Large intestine (tissue), 3 donors: ENCODE data around the gene TMEM132D. TPM values are rescaled to one million over a fixed set of nuclear protein-coding genes. Genes with fewer than 3 reads are reported as not detected.

ENCODE experiments used
- DNase-seq, 2 donors: peaks; one replicate each; pipeline versions ENCODE4 v3.0.0 to v3.0.0-alpha.2; 2013
- H3K27ac ChIP-seq: one replicate; pipeline ENCODE4 v1.5.1; 2013; ENCODE audit warnings: low read length
- H3K27me3 ChIP-seq: 2 replicates; pipeline ENCODE4 v1.6.1; 2013; ENCODE audit warnings: low read length; ENCODE audit not compliant: control insufficient read depth, insufficient read depth
- H3K36me3 ChIP-seq: 2 replicates; pipeline ENCODE4 v1.6.1; 2013; ENCODE audit warnings: low read length; ENCODE audit not compliant: control insufficient read depth, insufficient read depth
- H3K4me1 ChIP-seq: one replicate; pipeline ENCODE4 v1.6.1; 2013; ENCODE audit warnings: low read length; ENCODE audit not compliant: control insufficient read depth, insufficient read depth
- H3K4me3 ChIP-seq: one replicate; pipeline ENCODE4 v1.5.1; 2013; ENCODE audit warnings: low read length
- H3K9me3 ChIP-seq: one replicate; pipeline ENCODE4 v1.6.1; 2013; ENCODE audit warnings: mild to moderate bottlenecking, low read depth, low read length, moderate library complexity; ENCODE audit not compliant: control insufficient read depth
- WGBS: methylation state at CpG from one replicate; pipeline ENCODE4 v1.1.5; 2013; ENCODE audit warnings: low lambda C conversion rate; ENCODE audit not compliant: insufficient coverage; 5-methylcytosine and 5-hydroxymethylcytosine counted together
- polyA plus RNA-seq: library from polyadenylated mRNA; unstranded; fragments of 120-200 nt; gene quantifications from one replicate; pipeline ENCODE4 v1.2.1, GENCODE V29; 2013

Gene TMEM132D
- polyA plus RNA-seq, 1 donor: 0.55 TPM

DNA sequence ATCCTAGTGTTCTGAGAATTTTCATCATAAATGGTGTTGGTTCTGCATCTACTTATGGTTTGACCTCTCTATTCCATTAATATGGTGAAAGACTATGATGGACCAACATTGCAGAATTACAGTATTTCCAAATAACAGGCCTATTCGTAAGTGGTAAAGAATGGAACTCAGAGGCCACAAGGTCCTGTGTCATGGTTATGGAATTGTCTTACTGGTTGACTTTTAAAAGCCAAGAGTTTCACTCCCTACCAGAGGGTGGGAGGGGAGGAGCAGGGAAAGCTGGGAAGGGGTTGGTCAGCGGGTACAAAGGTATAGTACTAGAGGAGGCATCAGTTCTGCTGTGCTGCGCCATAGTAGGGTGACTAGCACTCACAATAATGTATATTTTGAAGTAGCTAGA, 153.4 kb downstream of the TMEM132D start:
- DNase-seq: no peak
- Histone ChIP-seq H3K27ac (no peak overlapping the region), H3K36me3 (no peaks in the 10 kb centered on the region), H3K4me1 (no peaks in the 10 kb centered on the region), H3K27me3 (no peaks in the 10 kb centered on the region), H3K4me3 (no peak overlapping the region), H3K9me3 (peaks cover 12% of the 10 kb centered on the region)
- 100% methylated on average over 1 of the region's 3 CpGs for WGBS

DNA sequence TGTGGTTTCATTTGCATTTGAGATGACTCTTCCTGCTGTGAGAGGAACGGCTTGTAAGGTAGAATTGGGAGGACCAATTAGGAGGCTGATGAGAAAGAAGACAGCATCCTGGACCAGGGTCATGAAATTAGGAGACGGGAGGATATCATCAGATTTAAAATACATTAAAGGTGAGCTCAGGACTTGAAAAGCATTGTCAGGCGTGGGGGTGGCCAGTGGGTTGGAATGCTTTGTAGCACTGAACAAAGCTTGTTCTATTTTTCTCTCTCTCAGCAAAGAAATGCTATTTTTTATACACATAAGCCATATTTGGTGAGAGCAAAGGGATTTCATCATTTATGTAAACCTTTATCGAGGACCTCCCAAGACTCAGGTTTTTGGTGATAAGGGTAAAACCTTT, 157.5 kb downstream of the TMEM132D start:
- H3K4me1 ChIP-seq: no peaks in the 10 kb centered on the region
- H3K9me3 ChIP-seq: peaks cover 12% of the 10 kb centered on the region
- no peaks in the 10 kb centered on the region for H3K36me3 ChIP-seq
- no peak overlapping the region for H3K27ac ChIP-seq
- no peaks in the 10 kb centered on the region for H3K27me3 ChIP-seq
- DNase-seq: no peak
- H3K4me3 ChIP-seq: no peak overlapping the region
- WGBS: no CpG with 5 or more reads among the region's 4 CpGs

DNA sequence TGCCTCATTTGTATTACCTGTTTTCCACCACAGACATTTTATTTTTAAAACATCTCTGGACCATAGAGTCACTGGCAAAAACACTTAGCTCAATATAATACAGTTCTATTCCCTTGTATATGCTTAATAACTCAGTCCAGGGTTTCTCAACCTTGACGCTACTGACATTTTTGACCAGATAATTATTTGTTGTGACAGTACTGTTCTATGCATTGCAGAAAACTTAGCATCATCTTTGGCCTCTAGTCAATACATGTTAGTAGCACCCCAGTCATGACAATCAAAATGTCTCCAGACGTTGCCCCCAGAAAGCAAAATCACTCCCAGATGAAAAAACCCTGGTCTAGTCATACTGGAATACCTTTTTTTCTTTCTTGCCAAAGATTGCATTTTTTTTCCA, 174.7 kb downstream of the TMEM132D start:
- no CpG with 5 or more reads among the region's 2 CpGs for WGBS
- no peaks in the 10 kb centered on the region for H3K9me3 ChIP-seq
- H3K27ac ChIP-seq: no peak overlapping the region
- no peaks in the 10 kb centered on the region for H3K36me3 ChIP-seq
- H3K4me3 ChIP-seq: no peak overlapping the region
- DNase-seq: no peak
- H3K4me1 ChIP-seq: no peaks in the 10 kb centered on the region
- no peaks in the 10 kb centered on the region for H3K27me3 ChIP-seq

DNA sequence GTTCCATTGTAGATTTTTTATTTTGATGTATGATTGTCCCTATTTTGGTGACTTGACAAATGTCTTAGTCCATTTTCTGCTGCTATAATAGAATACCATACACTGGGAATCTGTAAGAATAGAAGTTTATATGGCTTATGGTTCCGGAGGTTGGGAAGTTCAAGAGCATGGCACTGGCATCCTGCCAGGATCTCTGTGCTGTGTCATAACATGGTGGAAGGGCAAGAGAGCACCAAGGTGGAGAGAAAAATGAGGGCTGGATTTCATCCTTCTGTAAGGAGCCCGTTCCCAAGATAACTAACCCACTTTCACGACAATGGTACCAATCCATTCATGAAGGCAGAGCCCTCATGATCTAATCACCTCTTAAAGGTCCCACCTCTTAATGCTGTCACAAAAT, 176.7 kb downstream of the TMEM132D start:
- Histone ChIP-seq H3K9me3 (no peaks in the 10 kb centered on the region), H3K27me3 (no peaks in the 10 kb centered on the region), H3K4me3 (no peak overlapping the region), H3K4me1 (no peaks in the 10 kb centered on the region), H3K36me3 (no peaks in the 10 kb centered on the region), H3K27ac (no peak overlapping the region)
- DNase-seq: no peak
- no CpG with 5 or more reads among the region's 3 CpGs for WGBS

DNA sequence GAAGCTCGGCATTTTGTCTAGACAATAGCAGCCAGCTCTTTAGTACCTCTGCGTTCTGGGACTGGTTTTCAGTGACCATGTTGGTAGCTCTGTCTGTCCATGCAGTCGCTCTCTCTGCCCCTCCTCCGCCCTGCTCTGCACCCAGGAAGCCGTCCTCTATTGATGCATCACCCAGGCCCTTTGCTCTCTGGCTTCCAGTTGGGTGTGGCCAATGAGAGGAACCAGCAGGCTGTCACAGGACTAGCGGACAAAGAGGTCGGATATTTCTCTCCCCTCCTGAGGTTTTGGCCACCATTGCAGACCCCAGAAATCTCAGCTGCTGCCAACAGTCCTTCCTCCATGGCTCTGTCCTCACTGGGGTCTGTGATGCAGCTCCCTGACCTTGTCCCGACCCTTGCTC, 180.6 kb downstream of the TMEM132D start:
- no CpG with 5 or more reads among the region's 8 CpGs for WGBS
- no peaks in the 10 kb centered on the region for H3K4me1 ChIP-seq
- H3K4me3 ChIP-seq: no peak overlapping the region
- H3K27ac ChIP-seq: no peak overlapping the region
- H3K27me3 ChIP-seq: no peaks in the 10 kb centered on the region
- no peaks in the 10 kb centered on the region for H3K36me3 ChIP-seq
- no peak for DNase-seq
- H3K9me3 ChIP-seq: no peaks in the 10 kb centered on the region

DNA sequence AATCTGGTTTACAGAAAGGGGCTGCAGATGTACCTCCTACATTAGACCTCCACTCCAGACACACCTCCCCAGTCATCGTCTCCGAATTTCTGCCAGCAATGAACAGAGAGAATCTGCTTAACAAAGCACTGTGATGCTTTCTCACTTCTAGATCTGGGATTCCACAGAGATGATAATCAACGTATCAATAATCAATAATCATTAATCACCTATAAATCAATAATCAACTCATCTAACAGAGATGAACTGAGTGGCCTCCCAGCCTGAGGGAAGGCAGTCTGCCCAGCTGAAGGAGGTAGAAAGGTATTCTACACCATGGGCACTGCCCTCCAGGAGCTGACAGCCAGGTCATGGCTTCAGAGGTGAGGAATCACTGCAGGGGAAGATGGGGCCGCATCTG, 183.2 kb downstream of the TMEM132D start:
- no peaks in the 10 kb centered on the region for H3K36me3 ChIP-seq
- H3K9me3 ChIP-seq: no peaks in the 10 kb centered on the region
- no CpG with 5 or more reads among the region's 4 CpGs for WGBS
- no peak overlapping the region for H3K4me3 ChIP-seq
- no peak for DNase-seq
- H3K27ac ChIP-seq: no peak overlapping the region
- no peaks in the 10 kb centered on the region for H3K4me1 ChIP-seq
- H3K27me3 ChIP-seq: no peaks in the 10 kb centered on the region

DNA sequence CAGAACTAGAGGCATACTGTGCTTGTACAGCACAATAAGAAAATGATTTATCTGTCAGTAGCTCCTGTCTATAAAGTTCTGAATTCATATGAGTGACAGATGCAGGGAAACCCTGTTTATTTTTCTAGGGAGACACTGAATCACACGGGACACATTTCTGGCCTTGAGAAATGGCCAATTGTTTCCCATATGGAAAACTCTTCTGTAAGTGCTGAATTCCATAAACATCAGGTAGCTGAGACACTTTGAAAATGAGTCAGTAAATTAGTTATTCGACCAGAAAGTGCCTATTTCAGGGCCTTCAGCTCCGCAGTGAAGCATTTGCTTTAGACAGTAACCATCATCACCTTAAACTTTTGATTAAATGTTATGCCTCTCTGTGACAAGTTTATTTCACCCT, 184.4 kb downstream of the TMEM132D start:
- Histone ChIP-seq H3K36me3 (no peaks in the 10 kb centered on the region), H3K9me3 (no peaks in the 10 kb centered on the region), H3K4me3 (no peak overlapping the region), H3K4me1 (no peaks in the 10 kb centered on the region), H3K27ac (no peak overlapping the region), H3K27me3 (no peaks in the 10 kb centered on the region)
- no peak for DNase-seq
- WGBS: no CpG with 5 or more reads among the region's 3 CpGs

DNA sequence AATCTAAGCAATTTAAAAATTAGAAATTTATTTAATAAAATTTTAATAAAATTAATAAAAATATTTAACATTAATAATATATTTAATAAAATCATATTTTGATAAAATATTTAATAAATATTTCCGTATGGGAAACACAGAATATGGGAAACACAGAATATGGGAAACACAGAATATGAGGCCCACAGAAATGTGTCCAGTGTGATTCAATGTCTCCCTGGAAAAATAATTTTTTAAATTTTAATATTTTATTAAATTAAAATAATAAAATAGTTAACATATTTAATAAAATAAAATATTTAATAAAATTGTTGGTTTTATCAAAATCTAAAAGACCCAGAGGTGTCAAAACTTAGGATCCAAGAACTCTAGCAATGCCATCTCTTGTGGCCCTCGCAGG, 186.4 kb downstream of the TMEM132D start:
- H3K27me3 ChIP-seq: no peaks in the 10 kb centered on the region
- WGBS: 100% methylated on average over 1 of the region's 2 CpGs
- no peak overlapping the region for H3K4me3 ChIP-seq
- H3K27ac ChIP-seq: no peak overlapping the region
- H3K9me3 ChIP-seq: no peaks in the 10 kb centered on the region
- no peaks in the 10 kb centered on the region for H3K36me3 ChIP-seq
- no peak for DNase-seq
- H3K4me1 ChIP-seq: no peaks in the 10 kb centered on the region

DNA sequence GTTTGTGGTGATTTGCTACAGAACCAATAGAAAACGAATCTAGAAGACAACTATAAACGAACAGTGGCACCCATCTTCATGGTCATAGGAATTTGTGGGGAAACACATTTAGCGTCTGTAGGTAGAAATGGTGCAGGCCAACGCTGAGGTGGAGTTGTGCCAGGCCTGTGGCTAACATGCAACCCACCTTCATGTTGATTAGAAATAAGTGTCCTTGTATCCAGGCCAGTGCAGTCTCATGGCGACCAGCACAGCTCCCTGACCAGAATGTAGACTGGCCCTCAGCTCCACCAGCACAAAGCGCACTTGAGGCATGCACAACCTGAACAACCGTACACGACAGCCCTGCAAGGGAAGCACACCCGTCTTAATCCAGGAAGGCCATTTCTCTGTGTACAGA, 187.0 kb downstream of the TMEM132D start:
- no CpG with 5 or more reads among the region's 9 CpGs for WGBS
- H3K27ac ChIP-seq: no peak overlapping the region
- no peaks in the 10 kb centered on the region for H3K36me3 ChIP-seq
- no peaks in the 10 kb centered on the region for H3K4me1 ChIP-seq
- no peaks in the 10 kb centered on the region for H3K27me3 ChIP-seq
- DNase-seq: no peak
- no peaks in the 10 kb centered on the region for H3K9me3 ChIP-seq
- H3K4me3 ChIP-seq: no peak overlapping the region

DNA sequence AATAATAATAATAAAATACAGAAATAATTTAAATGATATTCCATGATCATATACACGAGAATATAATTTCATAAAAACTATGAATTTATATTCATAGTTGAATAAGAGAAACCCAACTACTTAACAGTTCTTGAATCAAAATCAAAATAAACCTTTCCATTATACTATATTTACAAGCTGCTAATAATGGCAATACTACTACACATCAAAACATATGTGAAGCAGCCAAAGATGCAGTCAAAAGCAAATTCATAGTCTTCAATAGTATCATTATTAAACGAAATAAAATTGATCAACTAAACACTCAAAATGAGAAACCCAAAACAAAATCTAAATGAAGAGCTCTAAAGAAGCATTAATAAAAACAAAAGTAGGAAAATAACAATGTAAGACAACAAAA, 197.1 kb downstream of the TMEM132D start:
- Histone ChIP-seq H3K9me3 (peaks cover 8% of the 10 kb centered on the region), H3K27me3 (no peaks in the 10 kb centered on the region), H3K4me3 (no peak overlapping the region), H3K27ac (no peak overlapping the region), H3K4me1 (no peaks in the 10 kb centered on the region), H3K36me3 (no peaks in the 10 kb centered on the region)
- 100% methylated on average over 1 of the region's 2 CpGs for WGBS
- no peak for DNase-seq

DNA sequence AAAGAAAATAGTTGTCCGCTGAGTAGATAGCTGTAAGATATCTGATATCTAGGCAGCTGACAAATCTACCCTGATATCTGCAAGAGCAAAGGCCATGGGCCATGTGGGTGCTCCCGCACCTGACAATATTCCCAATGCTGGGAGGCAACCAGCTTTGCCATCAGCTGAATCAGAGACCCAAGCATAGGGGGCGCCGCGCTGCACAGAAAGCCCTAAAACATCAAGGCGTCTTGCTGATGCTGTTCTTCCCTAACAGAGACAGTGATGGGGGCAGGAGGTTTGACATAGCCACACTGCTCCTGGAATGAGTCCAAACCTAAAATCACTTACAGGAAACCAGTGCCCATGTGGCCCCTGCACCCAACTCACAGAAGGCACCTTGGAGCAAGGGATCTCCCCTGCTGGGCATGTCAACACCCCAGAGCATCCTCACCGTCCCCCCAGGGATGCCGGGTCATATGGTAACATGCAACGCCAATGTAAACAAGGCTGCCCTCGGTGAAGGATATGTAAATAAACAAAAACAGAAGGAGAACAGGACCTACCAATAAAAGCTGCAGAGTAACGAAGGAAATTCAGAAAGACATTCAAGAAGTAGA, 199.5 kb downstream of the TMEM132D start:
- 17% methylated on average over 1 of the region's 11 CpGs for WGBS
- Histone ChIP-seq H3K27ac (no peak overlapping the region), H3K4me1 (no peaks in the 10 kb centered on the region), H3K4me3 (no peak overlapping the region), H3K9me3 (peaks cover 10% of the 10 kb centered on the region), H3K36me3 (no peaks in the 10 kb centered on the region), H3K27me3 (no peaks in the 10 kb centered on the region)
- no peak for DNase-seq
